ENCODE results near the gene NEUROD1.

Gene NEUROD1

GRCh38 chr2:181642086-181642485 lies 38.2 kb downstream of the NEUROD1 start:
- no peak for DNase-seq (ENCODE audit: low read depth in 2 of 2)

GRCh38 chr2:181639686-181640085 lies 40.6 kb downstream of the NEUROD1 start:
- no peak for DNase-seq (ENCODE audit: low read depth in 2 of 2)

DNA sequence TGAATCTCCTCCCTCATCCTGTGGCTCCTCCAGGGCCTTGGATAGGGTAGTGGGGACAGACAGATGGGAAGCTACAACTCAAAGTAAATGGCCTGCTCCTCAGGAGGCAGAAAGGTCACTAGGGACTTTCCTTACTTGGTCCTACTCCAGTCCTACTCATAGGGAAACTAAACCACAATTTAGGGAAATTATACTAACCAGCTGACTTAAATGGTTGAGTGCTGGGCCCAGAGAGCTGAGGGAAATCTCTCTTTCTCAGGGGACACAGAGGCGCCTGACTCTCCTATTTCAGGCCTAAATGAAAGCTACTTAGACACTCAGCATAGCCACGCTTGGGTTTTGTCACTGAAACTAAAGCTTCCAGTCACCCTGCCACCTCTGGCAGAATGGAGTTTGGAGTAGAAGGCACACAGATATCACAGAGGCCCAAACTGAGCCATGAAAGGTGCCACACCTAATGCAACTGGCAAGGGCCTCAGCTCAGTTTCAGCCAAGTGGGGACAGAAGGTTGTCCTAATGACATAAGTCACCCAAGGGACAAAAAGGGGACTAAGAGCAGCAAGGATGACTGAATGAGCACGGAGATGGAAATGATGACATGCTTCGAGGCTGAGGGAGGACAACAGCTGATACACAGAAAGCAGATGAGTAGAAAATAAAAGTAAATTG lies 47.5 kb downstream of the NEUROD1 start:
- DNase-seq (ENCODE audit: low read depth in 2 of 2) = no peak

DNA sequence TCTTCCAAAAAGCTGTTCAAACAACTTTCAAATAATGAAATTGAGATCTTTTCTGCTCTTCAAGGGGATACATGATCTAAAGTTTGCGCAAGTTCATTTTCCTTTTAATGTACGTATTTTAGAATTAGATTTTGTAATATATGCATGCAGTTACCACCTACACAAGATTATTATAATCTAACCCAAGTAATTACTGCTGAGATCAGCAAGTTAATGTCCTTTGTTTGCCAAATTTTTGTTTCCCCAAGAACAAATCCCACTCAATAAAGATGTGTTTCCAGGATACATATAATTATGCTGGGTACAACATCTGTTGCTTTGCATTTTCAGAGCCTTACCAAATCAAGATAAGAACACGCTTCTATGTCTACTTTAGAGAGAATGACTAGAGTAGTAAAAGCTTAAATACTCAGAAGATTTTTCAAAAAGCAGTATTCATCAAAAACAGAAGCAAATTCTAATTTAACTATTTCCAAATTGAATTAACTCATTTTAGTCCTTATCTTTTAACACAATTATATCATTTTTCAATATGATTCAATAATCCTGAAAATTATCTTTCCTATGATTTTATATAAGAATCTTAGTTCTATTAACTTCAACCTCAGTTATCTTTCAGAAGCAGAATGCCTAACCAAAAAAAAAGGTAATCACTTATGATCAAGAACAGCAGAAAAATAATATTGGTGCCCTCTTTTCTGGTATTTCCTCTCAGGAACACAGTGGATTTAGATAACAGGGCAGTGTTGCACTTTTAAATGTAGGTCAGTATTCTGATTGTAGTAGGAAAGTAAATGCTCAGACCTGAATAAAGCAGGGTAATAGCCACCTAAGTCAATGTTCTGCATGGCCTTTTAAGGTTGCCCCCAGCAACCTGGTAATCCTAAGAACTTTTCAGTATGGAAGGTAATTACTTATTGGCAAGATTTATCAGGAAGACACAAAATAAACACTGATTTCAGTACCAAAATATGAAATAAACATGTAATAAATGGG lies 51.4 kb downstream of the NEUROD1 start:
- DNase-seq (ENCODE audit: low read depth in 2 of 2) = no peak

DNA sequence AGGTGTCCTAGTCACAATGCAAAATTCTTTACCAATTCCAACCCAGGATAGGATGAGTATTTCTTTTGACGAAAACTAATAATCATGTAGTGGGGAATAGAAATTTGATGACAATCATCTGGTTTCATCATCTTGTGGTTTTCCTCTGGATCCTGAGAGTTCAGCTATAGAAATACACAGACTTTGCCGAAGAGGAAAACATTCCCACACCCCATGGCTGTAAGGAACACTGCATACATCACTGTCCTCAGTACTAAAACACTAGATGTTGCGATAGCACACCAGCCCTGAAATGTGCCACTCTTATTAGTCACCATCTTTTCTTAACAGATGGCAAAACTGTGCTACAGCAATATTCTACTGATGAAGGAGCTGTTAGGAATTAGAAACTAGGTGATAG lies 52.8 kb downstream of the NEUROD1 start:
- no peak for DNase-seq (ENCODE audit: low read depth in 2 of 2)

- no peak for DNase-seq (ENCODE audit: low read depth in 2 of 2)
These were observed 53.6 kb downstream of the NEUROD1 start for GRCh38 chr2:181626671-181627070.
